HG03520 (cell line): Measurements from ENCODE around the gene NAT8L.

ENCODE experiments used
- ATAC-seq: cut with Tn5 transposase; IDR thresholded peaks from one replicate; pipeline ENCODE4 v1.9.1; 2021; ENCODE audit warnings: mild to moderate bottlenecking, moderate library complexity; ENCODE audit not compliant: unreplicated experiment

Gene NAT8L

DNA sequence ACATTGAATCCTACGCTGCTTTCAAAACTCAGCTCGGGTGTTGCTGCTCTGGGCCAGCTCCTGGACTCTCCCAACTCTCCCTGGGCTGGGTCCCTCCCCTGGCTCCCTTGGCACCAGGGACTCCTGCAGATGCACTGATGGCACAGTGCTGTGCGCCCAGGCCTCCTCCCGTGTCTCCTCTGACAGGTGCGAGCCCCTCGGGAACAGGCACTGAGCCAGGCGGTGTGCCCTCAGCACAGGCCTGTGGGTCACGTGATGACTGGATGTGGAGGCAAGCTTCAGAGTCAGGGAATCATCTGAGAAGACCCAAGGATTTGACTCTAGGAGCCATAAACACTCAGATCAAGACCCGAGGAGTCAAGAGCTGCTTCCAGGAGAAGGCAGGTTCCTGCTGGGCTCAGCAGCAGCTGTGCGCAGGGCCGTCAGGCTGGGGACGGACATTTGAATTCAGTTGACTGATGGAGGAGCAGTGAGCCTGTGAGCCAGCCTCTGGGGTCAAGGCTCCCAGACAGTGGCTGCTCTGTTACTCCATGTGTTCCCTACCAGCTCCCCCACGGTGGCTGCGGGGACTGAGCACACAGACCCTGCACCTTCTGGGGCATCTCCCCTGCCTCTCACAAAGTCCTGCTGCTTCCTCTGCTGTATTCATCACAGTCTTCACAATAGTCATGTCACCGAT lies 33.0 kb downstream of the NAT8L start:
- no peak for ATAC-seq

DNA sequence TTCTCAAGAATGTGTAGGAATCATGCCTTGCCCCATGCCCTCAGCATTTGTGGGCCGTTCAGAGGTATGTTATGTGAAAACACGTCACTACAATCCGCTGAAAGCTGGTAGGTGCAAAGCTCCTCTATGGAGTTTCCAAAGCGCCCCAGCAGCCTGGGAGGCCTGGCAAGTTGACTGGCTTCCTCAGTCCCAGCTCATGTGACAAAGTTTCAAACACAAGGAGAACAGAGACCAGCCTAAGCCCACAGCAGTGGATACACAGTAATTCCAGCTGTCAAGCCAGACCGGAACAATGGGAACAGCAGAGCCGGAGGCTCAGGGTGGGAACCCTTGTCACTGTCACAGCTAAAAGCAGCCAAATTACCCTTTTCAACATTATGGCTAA lies 33.5 kb downstream of the NAT8L start:
- ATAC-seq: no peak

DNA sequence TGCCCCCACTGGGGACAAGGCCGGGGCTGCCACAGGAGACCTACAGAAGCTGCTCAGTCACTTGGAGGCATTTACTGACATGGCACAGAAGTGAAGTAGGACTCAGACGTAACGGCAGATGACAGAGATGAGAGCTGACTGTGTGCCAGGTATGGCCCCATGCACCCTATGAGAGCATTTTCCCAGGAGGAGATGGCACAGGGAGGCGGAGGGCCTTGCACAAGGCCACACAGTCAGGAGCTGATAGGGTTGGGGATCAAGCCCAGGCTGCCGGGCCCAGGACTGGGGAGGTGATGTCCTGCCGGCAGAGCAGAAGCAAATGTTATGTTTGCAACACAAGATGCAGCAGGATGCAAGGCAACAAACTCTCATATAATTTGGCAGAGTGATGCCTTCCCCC lies 34.1 kb downstream of the NAT8L start:
- no peak for ATAC-seq

DNA sequence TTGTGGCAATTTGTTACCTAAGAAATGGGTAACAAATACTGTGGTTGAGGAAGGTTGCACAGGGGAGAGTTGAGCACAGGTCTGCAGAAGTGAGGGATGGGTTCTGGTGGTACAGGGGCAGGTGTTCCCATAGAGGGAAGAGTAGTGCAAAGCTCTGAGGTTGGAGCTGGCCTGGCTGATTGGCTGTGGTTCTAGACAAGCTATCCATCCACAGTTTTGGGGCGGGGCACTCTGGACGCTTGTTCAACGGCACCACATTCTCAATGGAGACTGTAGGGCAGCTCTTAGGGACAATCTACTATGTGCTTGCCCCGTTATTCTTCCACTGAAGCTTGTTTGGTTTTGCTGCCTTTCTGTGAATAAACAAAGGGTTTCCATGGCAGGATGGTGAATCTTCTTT lies 35.4 kb downstream of the NAT8L start:
- ATAC-seq: no peak

DNA sequence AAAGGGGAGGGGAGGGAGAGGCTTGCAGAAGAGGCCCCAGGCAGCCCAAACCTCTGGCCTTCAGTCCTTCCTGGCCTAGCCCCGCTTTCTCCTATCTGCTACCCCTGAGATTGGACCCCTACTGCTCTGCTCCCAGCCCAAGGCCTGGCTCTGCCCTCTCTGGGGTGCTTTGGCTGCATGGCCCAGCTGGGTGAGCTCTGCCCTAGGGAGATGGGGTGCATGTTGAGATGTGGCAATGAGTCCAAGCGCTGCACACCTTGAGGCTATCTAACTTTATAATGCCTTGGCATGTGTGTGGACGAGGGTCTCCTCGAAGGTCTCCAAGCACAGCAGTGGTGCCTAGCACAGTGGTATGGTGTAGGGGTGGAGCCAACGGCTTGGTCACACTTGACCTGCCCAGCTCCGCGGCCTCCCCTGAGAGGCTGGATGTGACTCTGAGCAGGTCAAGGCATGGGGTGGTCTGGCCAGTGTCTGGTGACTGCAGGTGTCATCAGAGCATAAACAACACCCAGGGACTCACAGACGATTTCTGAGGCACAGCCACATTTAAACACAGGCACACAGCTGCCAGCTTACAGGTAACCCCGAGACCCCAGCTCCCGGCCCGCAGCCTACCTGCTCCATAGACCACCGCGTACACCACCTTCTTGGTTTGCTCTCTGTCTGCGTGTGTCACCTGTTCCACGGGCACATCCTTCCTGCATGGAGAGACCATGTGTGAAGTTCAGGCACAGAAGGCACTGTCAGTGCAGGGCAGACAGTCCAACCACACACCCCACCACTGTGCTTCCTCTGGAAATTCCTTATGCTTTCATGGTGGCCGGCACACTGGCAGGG lies 36.3 kb downstream of the NAT8L start:
- no peak for ATAC-seq

DNA sequence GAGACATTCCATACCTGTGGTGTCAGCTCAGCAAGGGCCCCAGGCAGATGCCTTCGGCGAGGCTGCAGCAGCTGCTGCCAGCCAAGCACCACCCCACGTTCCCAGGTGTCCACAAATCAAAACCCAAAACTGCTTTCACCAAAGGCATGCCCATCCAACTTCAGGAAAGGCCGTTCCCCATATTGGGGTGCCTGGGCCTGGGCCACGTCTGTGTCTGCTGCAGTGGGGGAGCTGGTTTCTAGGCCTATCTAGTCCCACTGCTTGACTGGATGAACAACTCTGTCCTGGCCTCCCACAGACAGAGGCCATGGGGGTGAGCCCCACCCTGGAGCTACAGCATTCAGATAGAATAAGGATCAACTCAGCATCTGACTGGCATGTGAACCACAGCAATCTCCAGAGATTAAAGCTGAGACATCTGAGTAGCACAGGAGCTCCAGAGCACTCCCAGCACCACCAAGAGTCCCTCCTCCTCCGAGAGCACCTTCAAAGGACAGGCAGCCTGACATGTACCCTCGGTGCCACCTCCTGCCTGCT lies 37.0 kb downstream of the NAT8L start:
- ATAC-seq: no peak

DNA sequence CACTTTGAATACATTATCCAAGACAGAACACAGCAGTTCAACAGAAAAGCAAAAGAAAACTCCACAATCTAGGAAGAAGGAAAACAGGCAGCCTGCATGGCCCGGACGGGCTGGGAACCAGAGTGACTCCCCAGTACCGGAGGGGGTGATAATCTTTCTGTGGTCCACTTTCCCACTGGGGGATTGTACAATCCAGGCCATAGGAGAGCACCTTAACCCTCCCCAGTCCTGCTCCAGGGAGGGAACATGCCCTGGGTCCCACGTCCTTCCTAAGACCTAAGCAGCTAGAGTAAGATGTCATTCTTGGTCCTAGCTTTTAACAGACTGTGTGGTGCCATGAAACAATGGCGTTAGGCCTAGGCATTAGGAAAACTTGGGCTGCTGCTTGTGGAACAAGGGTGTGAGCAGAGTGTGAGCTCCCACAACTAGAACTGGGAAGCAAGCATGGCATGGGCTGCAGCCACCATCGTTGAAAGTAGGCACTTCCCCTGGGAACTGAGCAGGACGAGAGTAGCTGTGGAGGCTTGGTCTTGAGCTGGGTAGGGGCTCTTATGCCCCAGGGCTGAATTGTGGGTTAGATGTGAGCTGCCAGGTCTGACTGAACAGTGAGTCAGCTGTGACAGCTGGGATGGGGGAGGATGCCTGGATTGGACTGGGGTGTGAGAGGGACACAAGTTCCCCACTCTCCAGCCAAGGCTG lies 42.4 kb downstream of the NAT8L start:
- ATAC-seq: no peak

DNA sequence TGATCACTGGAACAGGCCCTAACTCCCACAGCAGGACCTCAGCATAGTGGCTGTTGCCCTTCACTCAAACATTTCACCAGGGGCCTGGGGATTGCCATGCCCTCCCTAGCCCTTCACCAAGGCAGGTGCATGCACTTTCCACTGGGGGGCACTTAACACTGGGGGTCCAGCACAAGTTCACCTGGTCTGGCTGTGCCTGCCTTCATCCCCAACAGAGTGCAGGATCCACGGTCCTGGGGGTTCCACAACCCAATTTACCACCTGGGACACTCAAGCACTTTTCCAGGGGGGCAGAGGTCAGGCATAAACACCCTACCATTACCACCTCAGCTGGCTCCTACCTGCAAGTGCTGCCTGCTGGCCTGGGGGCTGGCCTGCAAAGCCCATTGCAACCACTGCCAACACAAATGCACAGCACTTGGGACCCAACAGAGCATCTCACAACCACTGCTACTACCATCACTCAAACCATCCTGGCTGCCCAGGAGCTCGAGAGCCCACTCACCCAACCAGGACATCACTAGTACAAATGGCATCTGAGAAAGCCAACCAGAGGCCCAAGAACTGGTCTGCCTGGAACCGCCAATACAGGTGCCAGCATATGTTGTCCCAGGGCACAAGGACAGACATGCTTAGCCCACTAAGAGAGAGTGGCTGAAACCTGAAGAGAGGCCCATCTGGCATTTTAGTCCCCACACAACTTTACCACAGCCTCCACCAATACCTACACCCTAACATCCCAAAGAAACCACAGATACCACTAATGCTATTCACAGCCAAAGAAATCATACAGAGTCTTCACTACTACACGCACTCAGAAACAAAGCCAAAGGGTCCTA lies 43.1 kb downstream of the NAT8L start:
- no peak for ATAC-seq

DNA sequence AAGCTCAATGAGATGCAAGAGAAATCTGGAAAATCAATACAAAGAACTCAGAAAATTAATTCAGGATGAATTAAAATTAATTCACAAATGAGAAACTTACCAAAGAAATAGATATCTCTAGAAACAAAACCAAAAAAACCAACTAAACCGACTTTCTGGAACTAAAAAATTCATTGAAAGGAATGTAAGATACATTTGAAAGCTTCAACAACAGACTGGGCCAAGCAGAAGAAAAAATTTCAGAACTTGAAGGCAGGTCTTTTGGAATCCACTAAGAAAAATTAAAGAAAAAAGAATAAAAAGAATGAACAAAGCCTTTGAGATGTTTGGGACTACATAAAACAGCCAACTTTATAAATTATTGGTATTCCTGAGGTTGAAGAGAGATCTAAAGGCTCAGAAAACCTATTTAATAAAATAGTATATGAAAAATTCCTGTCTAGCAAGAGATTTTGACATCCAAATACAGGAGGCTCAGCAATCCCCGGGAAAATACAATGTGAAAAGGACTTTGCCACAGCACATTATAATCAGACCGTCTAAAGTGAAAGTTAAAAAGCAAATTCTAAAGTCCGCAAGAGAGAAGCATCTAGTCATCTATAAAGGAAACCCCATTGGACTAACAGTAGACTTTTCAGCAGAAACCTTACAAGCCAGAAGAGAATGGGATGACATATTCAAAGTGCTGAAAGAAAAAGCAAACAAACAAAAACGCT lies 44.2 kb downstream of the NAT8L start:
- ATAC-seq: no peak

DNA sequence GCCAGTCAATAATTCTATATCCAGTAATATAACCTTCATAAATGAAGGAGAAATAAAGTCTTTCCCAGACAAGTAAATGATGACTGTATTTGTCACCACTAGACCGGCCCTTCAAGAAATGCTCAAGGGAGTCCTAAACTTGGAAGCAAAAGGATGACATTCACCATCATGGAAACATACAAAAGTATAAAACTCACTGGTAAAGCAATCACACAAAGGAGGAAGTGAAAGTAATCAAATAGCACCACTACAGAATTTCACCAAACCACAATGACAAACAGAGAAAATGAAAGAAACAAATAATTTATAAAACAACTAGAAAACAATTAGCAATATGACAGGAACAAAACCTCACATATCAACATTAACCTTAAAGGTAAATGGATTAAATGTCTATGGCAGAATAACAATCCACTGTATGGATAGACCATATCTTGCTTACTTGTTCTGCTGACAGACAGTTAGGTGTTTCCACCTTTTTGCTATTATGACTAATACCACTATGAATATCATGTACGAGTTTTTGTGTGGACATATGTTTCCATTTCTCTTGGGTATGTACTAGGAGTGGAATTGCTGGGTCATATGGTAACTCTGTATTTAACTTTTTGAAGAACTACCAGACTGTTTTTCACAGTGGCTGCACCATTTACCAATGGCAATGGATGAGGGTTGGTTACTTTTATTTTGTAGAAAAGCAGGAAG lies 44.9 kb downstream of the NAT8L start:
- ATAC-seq: no peak

DNA sequence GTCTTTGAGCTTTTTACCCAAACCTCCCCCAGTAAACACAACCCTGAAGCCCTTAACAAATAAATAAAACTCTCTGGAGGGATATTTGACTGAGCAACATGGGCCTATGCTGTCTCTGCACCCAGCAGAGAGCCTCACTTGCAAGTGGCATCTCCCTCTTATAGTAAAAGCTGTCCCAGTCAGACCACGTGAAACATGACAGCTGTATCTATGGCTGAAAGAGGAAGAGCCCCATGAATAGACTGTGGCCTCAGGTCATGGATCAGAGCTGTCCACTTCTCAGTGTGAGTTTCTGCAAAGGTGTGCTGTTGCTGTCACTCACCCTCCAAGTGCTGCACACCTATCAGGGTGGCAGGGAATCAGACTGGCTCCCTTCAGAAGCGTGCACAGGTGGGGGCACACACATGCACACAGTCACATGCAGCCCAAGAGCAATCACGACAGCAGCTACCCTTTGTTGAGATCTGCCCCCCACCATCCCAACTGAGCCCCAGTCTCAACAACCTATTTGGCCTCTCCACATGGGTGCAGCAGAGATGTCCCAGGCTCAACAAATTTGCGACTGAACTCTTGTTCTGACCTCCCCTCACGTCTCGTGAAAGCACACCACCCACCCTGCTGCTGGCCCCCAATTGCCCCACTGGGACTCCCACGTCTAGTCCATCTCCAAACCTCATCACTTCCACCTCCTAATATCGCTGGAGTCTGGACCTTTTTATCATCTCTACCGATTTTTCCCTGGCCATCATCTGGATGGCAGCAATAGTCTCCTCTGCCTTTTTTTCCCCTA lies 45.6 kb downstream of the NAT8L start:
- no peak for ATAC-seq

DNA sequence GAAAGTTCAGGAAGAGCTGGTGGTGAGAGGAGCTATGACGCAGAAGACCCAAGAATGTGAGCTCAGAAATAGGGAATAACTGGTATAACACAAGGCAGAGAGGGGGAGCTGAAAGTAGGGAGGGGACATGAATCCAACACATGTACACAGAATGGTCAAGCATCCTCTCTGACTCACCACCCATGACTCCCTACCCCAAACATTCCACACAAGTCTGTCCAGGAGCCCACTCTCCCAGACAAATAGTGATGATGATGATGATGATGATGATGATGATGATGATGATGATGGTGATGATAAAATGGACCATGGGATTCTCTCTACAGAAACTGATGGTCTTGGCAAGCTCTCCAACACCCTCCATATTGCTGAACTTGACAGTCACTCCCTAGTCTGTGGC lies 46.4 kb downstream of the NAT8L start:
- ATAC-seq: no peak

DNA sequence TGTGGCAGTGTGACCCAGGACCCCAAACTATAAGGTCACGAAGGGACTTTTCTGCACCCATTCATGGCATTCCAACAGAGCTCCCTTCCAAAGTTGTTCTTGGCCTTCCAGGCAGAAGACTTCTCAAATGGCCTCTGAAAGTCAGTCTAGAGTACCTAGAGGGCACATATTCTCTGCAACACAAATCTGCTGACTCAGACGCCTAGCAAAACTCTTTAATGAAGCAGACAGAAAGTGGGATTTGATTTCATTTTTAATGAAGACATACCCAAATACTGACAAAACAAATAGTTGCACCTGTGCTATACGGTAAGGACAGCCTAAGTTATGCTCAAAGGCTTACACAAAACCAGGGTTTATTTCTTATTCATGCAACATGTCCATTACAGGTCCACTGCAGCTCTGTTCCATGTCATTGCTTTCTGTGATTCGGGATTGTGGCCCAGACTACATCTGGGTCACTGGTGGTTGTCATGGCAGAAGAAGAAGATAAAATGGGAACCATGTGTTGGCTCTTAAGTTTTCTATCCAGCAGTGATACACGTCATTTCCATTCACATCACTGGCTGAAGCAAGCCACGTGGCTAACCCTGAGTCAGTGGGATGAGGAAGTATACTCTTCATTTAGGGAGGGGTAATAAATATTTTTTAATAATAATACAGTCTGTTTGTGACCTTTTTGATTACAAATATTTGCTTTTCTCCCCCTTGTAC lies 57.7 kb downstream of the NAT8L start:
- no peak for ATAC-seq
